HCT116 (cell line): ENCODE measurements around the gene SYCE3. TPM values are rescaled to one million over a fixed set of nuclear protein-coding genes. Genes with fewer than 3 reads are reported as not detected.
A peak's percentile ranks its signal among the peaks of the same experiment; 100 is the strongest.

Experiments used
- ATAC-seq: fragments of 200-7000 bp; cut with Tn5 transposase; 2 replicates; pipeline ENCODE4 v1.9.1; 2020; ENCODE audit warnings: mild to moderate bottlenecking, moderate library complexity
- BruUV-seq: library from RNA; stranded (reverse); fragments of 400-500 nt; replicated peaks from 2 replicates; lab custom pipeline; 2021; lab: Mats Ljungman, UMichigan
- CTCF ChIA-PET: fragments of 300-600 bp; sonication (Branson Sonifier 250); formaldehyde crosslinking; loops from one replicate; lab custom pipeline; 2021; ENCODE audit warnings: antibody characterized with exemption; lab: Charles Lee
- POLR2A ChIA-PET: fragments of 300-600, 350-600 bp; sonication (Branson Sonifier 250); formaldehyde crosslinking; loops from one replicate; lab custom pipeline; 2021; ENCODE audit warnings: antibody characterized with exemption; lab: Charles Lee
- RAD21 ChIA-PET, 2 experiments: fragments of 300-600 bp; sonication (Branson Sonifier 250); formaldehyde crosslinking; loops; one replicate each; lab custom pipeline; 2023; ENCODE audit warnings: low total read pairs in 2 of 2; ENCODE audit not compliant: uncharacterized antibody in 2 of 2, unreplicated experiment in 2 of 2, low non-redundant PET in 1 of 2; lab: Charles Lee
- DNase-seq: peaks from one replicate; pipeline ENCODE4 v3.0.0-alpha.2; 2010; ENCODE audit warnings: low read depth, low spot score
- H2AFZ ChIP-seq: fragments of 200-600 bp; shearing (Covaris generic), sonication (generic); 2 replicates; pipeline ENCODE4 v1.6.1; 2017; ENCODE audit warnings: low read depth, mixed run types, mixed read lengths, antibody characterized with exemption, low read length; ENCODE audit not compliant: poor library complexity, severe bottlenecking
- H3K27ac ChIP-seq: 2 replicates; pipeline ENCODE4 v1.5.1; 2012; ENCODE audit warnings: low read depth, low read length
- H3K27me3 ChIP-seq: fragments of 200-600 bp; sonication (generic); 2 replicates; pipeline ENCODE4 v1.6.1; 2016; ENCODE audit warnings: mixed run types, low read length, mixed read lengths; ENCODE audit not compliant: insufficient read depth
- H3K36me3 ChIP-seq, 2 experiments: fragments of 200-500 bp in 1 of 2; fragments of 200-600 bp in 1 of 2; sonication (Bioruptor generic) in 1 of 2; sonication (generic) in 1 of 2; 2 replicates each; pipeline versions ENCODE4 v1.5.1 to v1.6.1; 2014 to 2016; ENCODE audit warnings: low read length in 2 of 2, inconsistent platforms in 1 of 2, mixed read lengths in 1 of 2, mixed run types in 1 of 2; ENCODE audit not compliant: insufficient read depth in 2 of 2, control insufficient read depth in 1 of 2
- H3K4me1 ChIP-seq, 2 experiments: fragments of 200-600 bp in 1 of 2; sonication (generic) in 1 of 2; 2 replicates each; pipeline versions ENCODE4 v1.5.1 to v1.6.1; 2012 to 2017; ENCODE audit warnings: low read length in 2 of 2, inconsistent platforms in 1 of 2, mild to moderate bottlenecking in 1 of 2, mixed read lengths in 1 of 2, mixed run types in 1 of 2, moderate library complexity in 1 of 2; ENCODE audit not compliant: insufficient read depth in 2 of 2, control insufficient read depth in 1 of 2
- H3K4me2 ChIP-seq: fragments of 200-600 bp; sonication (generic); 2 replicates; pipeline ENCODE4 v1.6.1; 2017; ENCODE audit warnings: mixed run types, low read length, mixed read lengths
- H3K4me3 ChIP-seq, 2 experiments: fragments of 200-600 bp in 1 of 2; sonication (generic) in 1 of 2; replicated peaks in 1 of 2; 2 replicates each; pipeline ENCODE4 v1.5.1; 2011 to 2016; ENCODE audit warnings: low read length in 2 of 2, control low read depth in 1 of 2, low read depth in 1 of 2, mild to moderate bottlenecking in 1 of 2, mixed read lengths in 1 of 2, mixed run types in 1 of 2
- H3K79me2 ChIP-seq: fragments of 200-600 bp; sonication (generic); 2 replicates; pipeline ENCODE4 v1.6.1; 2017; ENCODE audit warnings: mild to moderate bottlenecking, mixed run types, low read length, moderate library complexity, mixed read lengths; ENCODE audit not compliant: insufficient read depth
- H3K9ac ChIP-seq: fragments of 200-600 bp; sonication (generic); 2 replicates; pipeline ENCODE4 v1.6.1; 2016; ENCODE audit warnings: low read length, mixed read lengths
- H3K9me2 ChIP-seq: fragments of 200-600 bp; sonication (generic), shearing (Covaris generic); 2 replicates; pipeline ENCODE4 v1.6.1; 2017; ENCODE audit warnings: mixed run types, mild to moderate bottlenecking, moderate library complexity; ENCODE audit not compliant: insufficient read depth
- H3K9me3 ChIP-seq, 2 experiments: fragments of 200-500 bp in 1 of 2; fragments of 200-600 bp in 1 of 2; sonication (Bioruptor generic) in 1 of 2; sonication (generic) in 1 of 2; 2 replicates each; pipeline ENCODE4 v1.6.1; 2014 to 2017; ENCODE audit warnings: low read length in 2 of 2, mixed read lengths in 2 of 2, inconsistent platforms in 1 of 2, low read depth in 1 of 2, mild to moderate bottlenecking in 1 of 2, mixed run types in 1 of 2, moderate library complexity in 1 of 2; ENCODE audit not compliant: control insufficient read depth in 1 of 2, insufficient read depth in 1 of 2
- H4K20me1 ChIP-seq: fragments of 200-600 bp; sonication (generic), shearing (Covaris generic); 2 replicates; pipeline ENCODE4 v1.6.1; 2017; ENCODE audit warnings: mixed run types, mild to moderate bottlenecking, moderate library complexity; ENCODE audit not compliant: insufficient read depth
- CBX3 ChIP-seq: IDR thresholded peaks from 2 replicates; pipeline ENCODE4 v1.6.1; 2012; ENCODE audit warnings: low read depth
- EGR1 ChIP-seq: IDR thresholded peaks from 2 replicates; pipeline ENCODE4 v1.6.1; 2012; ENCODE audit warnings: low read depth
- EZH2 ChIP-seq: fragments of 200-600 bp; sonication (generic); IDR thresholded peaks from 2 replicates; pipeline ENCODE4 v1.6.1; 2017; ENCODE audit warnings: antibody characterized with exemption, mixed run types
- EZH2phosphoT487 ChIP-seq: fragments of 200-600 bp; IDR thresholded peaks from 2 replicates; pipeline ENCODE4 v1.6.1; 2018; ENCODE audit warnings: antibody characterized with exemption, borderline replicate concordance
- FOSL1 ChIP-seq: IDR thresholded peaks from 2 replicates; pipeline ENCODE4 v1.6.1; 2012; ENCODE audit warnings: low read depth
- POLR2AphosphoS5 ChIP-seq: IDR thresholded peaks from 2 replicates; pipeline ENCODE4 v1.6.1; 2011; ENCODE audit warnings: mild to moderate bottlenecking, low read depth, low read length, moderate library complexity
- RAD21 ChIP-seq: IDR thresholded peaks from 2 replicates; pipeline ENCODE4 v1.6.1; 2012; ENCODE audit warnings: low read depth, mild to moderate bottlenecking
- SIN3A ChIP-seq: IDR thresholded peaks from 2 replicates; pipeline ENCODE4 v1.6.1; 2012; ENCODE audit warnings: low read depth
- SP1 ChIP-seq: IDR thresholded peaks from 2 replicates; pipeline ENCODE4 v1.6.1; 2012; ENCODE audit warnings: low read depth
- SRF ChIP-seq: IDR thresholded peaks from 2 replicates; pipeline ENCODE4 v1.6.1; 2012; ENCODE audit warnings: low read depth
- YY1 ChIP-seq: IDR thresholded peaks from 2 replicates; pipeline ENCODE4 v1.6.1; 2011; ENCODE audit warnings: low read length, low read depth, moderate library complexity, mild to moderate bottlenecking; ENCODE audit not compliant: insufficient replicate concordance; ENCODE audit errors: extremely low read depth
- ZFX ChIP-seq: fragments of 450-650 bp; IDR thresholded peaks from 2 replicates; pipeline ENCODE4 v1.6.1; 2017
- ZNF274 ChIP-seq: fragments of 200-500 bp; sonication (Bioruptor generic); IDR thresholded peaks from 2 replicates; pipeline ENCODE4 v1.6.1; 2014; ENCODE audit warnings: mild to moderate bottlenecking, low read depth, low read length, inconsistent platforms
- intact Hi-C: fragments of 100-400 bp; cut with micrococcal nuclease; formaldehyde crosslinking; loops from 2 replicates; pipeline ENCODE4 v1.10.0; 2022
- total RNA-seq: library from RNA; stranded (reverse); gene quantifications from one replicate; pipeline ENCODE4 v1.2.1, GENCODE V29; 2021; ENCODE audit not compliant: unreplicated experiment
- TF ChIP-seq, protein P1 (sequence below), 3 experiments: fragments of 200-600 bp in 1 of 3; sonication (generic) in 1 of 3; IDR thresholded peaks in 2 of 3; conservative IDR thresholded peaks in 1 of 3; 2 replicates each; pipeline ENCODE4 v1.5.1; 2012 to 2017; ENCODE audit warnings: low read depth in 2 of 3, low read length in 2 of 3, antibody characterized with exemption in 1 of 3, borderline replicate concordance in 1 of 3, control low read depth in 1 of 3, mild to moderate bottlenecking in 1 of 3, mixed read lengths in 1 of 3, mixed run types in 1 of 3, moderate library complexity in 1 of 3; ENCODE audit not compliant: insufficient read depth in 1 of 3
- TF ChIP-seq, protein P2 (sequence below): IDR thresholded peaks from 2 replicates; pipeline ENCODE4 v1.6.1; 2012
- TF ChIP-seq, protein P3 (sequence below): IDR thresholded peaks from 2 replicates; pipeline ENCODE4 v1.6.1; 2012

Gene SYCE3
- total RNA-seq, 1 experiment from 2014 or later = not detected

DNA sequence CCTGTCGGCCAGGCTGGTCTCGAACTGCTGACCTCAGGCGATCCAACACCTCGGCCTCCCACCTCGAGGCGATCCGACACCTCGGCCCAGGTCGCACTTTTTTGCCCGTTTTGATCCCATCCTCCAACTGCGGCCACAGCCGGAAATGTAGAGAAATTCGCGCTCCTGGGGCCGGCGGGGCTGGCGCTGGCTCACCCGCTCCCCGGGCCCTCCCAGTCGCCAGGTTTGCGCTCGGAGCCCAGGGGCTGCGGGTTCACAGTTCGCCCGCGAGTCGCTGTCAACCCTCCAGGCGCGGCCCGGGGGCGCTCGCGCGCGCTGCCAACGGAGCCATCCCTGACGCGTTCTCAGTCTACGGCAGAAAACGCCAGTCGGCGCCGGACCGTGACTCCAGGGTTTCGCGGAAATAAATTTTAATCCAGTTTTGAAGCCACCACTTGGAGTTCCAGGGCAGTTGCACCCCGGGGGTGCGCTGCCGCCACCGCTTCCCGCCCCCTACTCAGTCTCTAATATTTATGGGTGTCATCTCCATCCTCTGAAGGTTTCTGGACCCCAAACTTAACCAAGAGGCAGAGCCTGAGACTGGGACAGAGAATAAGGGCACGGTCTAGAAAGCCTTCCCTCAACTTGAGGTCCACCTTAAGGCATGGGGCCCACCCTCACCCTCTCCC is 18.5 kb downstream of the SYCE3 start:
- Histone ChIP-seq H4K20me1 (no peaks in the 10 kb centered on the region), H3K9me2 (no peaks in the 10 kb centered on the region), H3K9ac (peak overlapping the region; percentile 53), H3K4me1 (peaks cover 13 to 45% of the 10 kb centered on the region in 2 experiments; a peak in 3 of 4 replicates), H3K9me3 (no peaks in the 10 kb centered on the region), H3K79me2 (no peaks in the 10 kb centered on the region), H3K4me2 (peak overlapping the region; percentile 77), H3K27ac (peak overlapping the region; percentile 27), H3K36me3 (no peaks in the 10 kb centered on the region), H2AFZ (peak overlapping the region; percentile 94), H3K27me3 (no peaks in the 10 kb centered on the region), H3K4me3 (peak overlapping the region; percentile 32 to 53)
- ChIA-PET POLR2A (interaction anchor here (1.6 to 1.9 kb wide), 2 partner anchors 9 to 10 kb away, joined by 5 to 7 read pairs; no protein-coding TSS in a partner anchor), CTCF (interaction anchor here (1.8 kb wide), 1 partner anchor 18 kb away, joined by 6 read pairs; the partner anchor contains the start of gene SCO2), RAD21 (no interaction called here)
- no peak for TF ChIP-seq FOSL1
- TF ChIP-seq, protein P1, sequence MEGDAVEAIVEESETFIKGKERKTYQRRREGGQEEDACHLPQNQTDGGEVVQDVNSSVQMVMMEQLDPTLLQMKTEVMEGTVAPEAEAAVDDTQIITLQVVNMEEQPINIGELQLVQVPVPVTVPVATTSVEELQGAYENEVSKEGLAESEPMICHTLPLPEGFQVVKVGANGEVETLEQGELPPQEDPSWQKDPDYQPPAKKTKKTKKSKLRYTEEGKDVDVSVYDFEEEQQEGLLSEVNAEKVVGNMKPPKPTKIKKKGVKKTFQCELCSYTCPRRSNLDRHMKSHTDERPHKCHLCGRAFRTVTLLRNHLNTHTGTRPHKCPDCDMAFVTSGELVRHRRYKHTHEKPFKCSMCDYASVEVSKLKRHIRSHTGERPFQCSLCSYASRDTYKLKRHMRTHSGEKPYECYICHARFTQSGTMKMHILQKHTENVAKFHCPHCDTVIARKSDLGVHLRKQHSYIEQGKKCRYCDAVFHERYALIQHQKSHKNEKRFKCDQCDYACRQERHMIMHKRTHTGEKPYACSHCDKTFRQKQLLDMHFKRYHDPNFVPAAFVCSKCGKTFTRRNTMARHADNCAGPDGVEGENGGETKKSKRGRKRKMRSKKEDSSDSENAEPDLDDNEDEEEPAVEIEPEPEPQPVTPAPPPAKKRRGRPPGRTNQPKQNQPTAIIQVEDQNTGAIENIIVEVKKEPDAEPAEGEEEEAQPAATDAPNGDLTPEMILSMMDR (IDR thresholded peaks at IDR 0.05 in 2 of 3, conservative IDR thresholded peaks at IDR 0.05 in 1 of 3; ENCODE audit: borderline replicate concordance in 1 of 3, insufficient read depth in 1 of 3, low read depth in 2 of 3, low read length in 2 of 3) = peak; percentile 59 to 68 (median 60); a peak in 5 of 6 replicates
- TF ChIP-seq YY1 = peak; percentile 9
- TF ChIP-seq, protein P2, sequence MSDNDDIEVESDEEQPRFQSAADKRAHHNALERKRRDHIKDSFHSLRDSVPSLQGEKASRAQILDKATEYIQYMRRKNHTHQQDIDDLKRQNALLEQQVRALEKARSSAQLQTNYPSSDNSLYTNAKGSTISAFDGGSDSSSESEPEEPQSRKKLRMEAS = 0 out of 2 replicates have a peak, but pooled peaks have one; percentile 35
- DNase-seq (no peak), ATAC-seq (peak; percentile 93)
- no TSS peak for BruUV-seq
- intact Hi-C loops = no loop called here

DNA sequence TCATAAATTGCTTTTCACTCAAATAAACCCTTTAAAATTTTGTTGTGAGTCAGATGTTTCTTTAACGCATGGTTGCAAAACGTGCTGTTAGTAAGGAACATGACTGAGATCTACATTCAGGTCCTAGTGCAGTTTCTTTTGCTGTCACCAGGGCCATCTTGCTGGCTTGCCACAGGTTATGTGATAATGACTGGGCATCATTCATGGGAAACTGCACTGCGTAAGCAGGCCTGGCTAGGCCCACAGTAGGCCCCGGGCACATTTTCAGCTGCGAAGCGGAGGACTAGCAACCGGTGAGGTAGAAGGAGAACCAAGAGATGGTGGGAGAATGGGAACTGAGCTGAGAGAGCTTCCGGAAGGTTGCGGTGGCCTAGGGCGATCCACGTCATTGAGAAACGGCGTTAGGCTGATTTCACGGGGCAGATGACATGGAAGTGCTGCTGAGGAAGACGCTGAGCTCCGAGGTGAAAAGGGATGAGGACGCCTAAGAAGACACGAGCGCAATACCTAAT is 20.2 kb downstream of the SYCE3 start:
- H2AFZ ChIP-seq = no peak overlapping the region
- CTCF ChIA-PET = no interaction called here

More for the DNA sequence above, 20.2 kb downstream of the SYCE3 start:
- no peaks in the 10 kb centered on the region for H4K20me1 ChIP-seq
- ChIA-PET POLR2A (no interaction called here), RAD21 (no interaction called here)
- peak overlapping the region; percentile 55; the same call in 1 of the 2 replicates for H3K4me2 ChIP-seq
- no peaks in the 10 kb centered on the region for H3K9me2 ChIP-seq
- BruUV-seq = no TSS peak
- DNase-seq (no peak), ATAC-seq (no peak)
- no peak overlapping the region for H3K27ac ChIP-seq
- intact Hi-C loops = no loop called here
- H3K4me3 ChIP-seq = no peak overlapping the region
- no peaks in the 10 kb centered on the region for H3K27me3 ChIP-seq
- no peaks in the 10 kb centered on the region for H3K79me2 ChIP-seq
- H3K4me1 ChIP-seq = peaks cover 13 to 52% of the 10 kb centered on the region in 2 experiments; a peak in 3 of 4 replicates
- H3K36me3 ChIP-seq = no peaks in the 10 kb centered on the region
- H3K9ac ChIP-seq = no peak overlapping the region
- H3K9me3 ChIP-seq = no peaks in the 10 kb centered on the region
- TF ChIP-seq EGR1 (no peak), CBX3 (no peak), RAD21 (no peak), EZH2phosphoT487 (no peak), ZNF274 (no peak), EZH2 (no peak), SIN3A (no peak), ZFX (no peak), SRF (no peak), SP1 (no peak), FOSL1 (no peak), POLR2AphosphoS5 (no peak)
- TF ChIP-seq, protein P3, sequence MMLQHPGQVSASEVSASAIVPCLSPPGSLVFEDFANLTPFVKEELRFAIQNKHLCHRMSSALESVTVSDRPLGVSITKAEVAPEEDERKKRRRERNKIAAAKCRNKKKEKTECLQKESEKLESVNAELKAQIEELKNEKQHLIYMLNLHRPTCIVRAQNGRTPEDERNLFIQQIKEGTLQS = no peak
- TF ChIP-seq, protein P2 = no peak
